Daoy (cell line): Measurements from ENCODE around the gene TOPORS. TPM values are rescaled to one million over a fixed set of nuclear protein-coding genes. Genes with fewer than 3 reads are reported as not detected.
"Not testable (repeated sequence)": the region's sequence is repeated elsewhere in the genome, so short reads cannot be mapped to it uniquely, and the experiment has no call there.

Experiments
- DNase-seq: peaks from one replicate; pipeline ENCODE4 v3.0.0-alpha.2; 2015; ENCODE audit warnings: low read depth
- total RNA-seq: library from RNA; depleted of rRNA; stranded (reverse); fragments of >200 nt; shearing (Covaris generic); gene quantifications from 2 replicates; pipeline ENCODE4 v1.2.3, GENCODE V29; 2014

TOPORS gene
- total RNA-seq, 1 experiment from 2014 or later: 31.2 TPM

DNA sequence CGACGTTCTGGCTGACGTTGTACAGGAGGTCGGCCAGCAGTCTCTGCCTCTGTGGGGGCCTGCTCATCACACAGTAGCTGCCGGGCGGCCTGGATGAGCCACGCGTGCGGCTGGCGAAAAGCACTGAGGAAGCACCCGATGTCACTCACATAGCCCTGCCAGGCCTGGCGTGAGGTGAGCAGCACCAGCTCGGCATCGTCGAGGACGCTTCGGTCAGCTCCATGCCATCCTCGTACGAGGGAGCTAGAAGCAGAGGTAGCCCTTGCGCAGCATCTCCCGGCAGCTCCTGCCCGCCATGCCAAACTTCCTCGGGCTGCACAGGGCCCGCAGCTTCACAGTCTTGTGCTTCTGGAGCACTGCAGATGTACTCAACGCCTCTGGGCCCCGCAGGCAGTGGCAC lies 14.4 kb upstream of the TOPORS start:
- no peak for DNase-seq

DNA sequence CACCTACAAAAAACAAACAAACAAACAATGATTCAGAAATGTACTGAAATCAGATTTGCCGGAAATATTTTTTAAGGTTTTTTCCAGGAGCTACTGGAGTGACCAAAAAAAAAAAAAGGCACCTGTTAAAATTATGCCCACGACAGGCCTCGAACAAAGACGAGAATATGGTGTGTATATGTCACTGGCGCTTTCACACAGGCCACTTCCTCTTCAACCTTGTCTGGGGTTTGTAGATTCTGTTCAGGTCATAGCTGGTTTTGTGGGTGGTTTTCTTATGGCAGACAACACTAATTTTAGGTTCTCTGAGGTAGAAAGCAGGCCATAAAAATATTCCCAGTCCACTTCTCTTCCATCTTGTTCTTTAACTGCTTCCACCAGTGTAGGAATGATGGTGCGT lies 13.6 kb upstream of the TOPORS start:
- no peak for DNase-seq

DNA sequence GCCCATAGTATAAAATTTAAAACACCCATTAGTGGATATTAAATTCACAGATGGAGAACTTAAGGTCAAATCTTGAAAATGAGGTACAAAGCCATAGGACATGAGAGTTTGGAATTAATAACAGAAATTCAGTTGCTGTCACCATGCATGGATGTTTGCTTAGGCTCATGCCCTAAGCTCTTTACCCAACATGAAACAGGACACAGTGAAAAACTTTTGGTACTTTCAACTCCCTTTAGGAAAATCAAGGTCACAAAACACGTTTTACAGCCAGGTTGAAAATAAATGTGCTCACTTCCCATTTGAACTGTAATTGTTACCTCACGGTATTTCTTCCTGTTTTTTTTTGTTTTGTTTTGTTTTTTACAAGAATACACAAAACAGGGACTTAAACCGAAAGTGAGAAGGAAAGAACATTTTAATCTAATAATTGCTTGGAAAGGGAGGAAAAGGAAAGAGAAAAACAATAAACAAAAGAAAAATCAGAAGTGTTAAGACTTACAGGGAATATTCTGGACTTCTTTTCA lies 6.1 kb upstream of the TOPORS start:
- DNase-seq: no peak

DNA sequence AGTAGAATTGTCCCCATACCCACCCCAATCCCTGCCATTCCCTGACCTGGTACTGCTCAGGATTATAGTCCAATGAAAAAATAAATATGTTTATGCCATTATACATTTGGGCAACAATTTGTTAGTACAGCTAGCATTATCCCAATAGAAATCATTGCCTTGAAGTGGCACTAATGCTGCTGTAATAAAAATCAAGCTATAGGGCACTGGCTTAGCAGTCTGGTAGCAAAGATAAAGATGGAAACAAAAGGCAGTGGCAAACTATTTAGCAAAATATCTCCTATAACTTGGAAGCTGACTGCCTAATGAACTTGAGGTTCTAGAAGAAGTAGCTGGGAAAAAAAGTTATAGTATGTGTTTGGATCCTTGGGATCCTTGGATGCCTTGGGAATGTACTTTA lies 2.2 kb upstream of the TOPORS start:
- DNase-seq: no peak

DNA sequence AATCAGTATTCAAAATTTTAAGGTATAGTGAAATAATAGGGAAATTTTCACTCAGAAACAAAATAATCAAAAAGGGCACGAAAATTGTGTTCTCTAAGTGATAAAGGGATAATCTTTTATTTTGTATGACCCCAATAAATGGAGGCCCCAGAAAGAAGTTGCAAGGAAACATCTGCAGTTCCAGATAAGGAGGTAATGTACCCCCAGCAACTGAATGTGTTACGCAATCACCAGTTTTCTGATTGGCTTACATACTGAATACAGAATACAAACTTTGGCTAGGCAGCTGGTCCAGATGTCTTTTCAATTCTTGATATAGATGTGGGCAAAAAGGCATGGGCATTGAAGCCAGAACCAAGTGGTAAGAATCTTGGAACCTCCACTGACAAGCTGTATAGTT lies 1.7 kb upstream of the TOPORS start:
- no peak for DNase-seq

DNA sequence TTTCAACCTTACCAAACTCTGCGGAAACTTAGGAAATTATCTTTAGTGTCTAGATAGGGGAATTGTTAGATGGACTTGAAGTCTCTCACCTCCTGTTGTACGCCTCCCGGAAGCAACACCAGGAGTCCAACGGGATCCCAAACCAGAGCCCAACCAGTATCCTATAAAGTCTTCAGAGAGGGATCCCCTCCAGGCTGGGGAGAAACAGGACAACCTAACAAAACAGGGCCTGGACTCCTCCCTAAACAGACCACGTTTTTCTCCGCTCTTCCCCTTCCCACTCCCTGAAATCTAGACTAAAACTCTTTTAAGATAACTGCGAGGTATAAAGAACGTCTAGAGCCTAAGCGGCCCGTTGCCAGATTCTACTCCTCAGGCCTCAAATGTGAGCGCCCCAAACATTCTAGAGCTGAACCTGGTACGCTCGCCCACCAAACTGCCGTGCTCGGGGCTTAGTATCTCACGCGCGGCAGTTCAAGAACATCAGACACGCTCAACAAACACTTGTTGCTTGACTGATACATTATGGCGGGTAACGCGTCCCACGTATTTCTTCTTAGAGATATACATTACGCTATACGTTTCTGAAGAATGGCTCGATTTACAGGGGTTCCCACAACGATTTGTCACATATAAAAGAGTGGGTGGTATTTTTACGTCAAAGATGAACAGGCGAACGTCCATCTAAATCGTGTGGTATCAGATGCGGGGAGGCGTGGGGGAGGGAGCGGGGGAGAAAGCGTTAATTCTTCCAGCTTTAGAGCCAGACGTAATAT lies 922 bp downstream of the TOPORS start:
- peak; percentile 64 for DNase-seq

DNA sequence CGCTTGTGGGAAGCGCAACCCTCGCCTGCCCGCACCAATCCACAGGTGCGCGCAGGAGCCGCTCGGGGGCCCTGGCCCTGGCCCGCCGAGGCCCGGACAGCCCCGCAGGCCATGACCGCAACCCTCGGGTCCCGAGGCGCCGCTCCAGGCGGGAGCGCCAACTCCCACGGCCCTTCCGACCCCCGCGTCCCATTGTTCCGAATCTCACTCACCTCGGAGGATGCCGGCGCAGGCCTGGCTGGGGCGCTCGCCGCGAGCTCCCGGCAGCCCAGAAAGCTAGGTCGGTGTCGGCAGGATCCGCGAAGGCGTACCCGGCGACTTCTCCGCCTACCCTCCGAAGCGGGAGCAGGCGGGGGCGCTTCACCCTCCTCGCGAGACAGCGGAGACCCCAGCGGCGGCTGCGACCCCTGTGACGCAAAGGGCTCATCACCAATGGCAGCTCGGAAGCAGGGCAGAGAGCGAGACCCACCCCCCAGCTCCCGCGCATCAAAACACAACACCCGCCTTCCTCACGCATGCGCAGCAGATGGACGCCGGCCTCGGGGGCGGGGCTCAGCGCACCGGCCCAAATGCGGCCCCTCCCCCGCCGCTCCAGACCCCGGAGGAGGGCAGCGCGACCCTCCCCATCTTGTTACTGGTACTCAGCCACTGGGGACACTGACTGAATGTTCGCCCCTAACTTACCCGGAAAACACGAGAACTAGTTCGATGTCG lies 1.7 kb downstream of the TOPORS start:
- DNase-seq: peak; percentile 94

DNA sequence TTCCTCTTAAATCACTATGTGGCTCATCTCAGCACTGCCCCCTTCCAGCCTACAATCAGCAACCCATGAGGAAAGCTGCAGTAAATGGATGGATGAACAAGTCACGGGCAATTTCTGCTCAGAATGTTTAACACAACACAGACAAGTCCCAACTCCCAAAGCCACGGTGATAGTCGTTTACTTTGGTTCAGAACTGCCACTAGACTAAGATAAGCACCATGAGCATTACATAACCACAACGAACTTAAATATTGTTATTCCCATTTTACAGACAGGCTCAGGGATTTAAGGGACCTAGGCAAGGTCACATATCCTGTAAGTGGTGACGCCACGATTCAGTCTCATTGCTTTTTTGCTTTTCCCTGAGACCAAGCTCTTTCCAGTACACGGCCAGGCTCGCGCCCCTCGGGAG lies 2.2 kb downstream of the TOPORS start:
- DNase-seq: peak; percentile 22

DNA sequence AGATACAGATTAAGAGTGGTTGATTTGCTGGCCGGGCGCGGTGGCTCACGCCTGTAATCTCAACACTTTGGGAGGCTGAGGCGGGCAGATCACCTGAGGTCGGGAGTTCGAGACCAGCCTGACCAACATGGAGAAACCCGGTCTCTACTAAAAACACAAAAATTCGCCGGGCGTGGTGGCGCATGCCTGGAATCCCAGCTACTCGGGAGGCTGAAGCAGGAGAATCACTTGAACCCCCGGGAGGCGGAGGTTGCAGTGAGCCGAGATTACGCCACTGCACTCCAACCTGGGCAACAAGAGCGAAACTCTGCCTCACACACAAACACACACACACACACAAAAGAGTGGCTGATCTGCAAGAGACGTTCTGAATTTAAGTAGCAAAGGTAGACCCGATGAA lies 4.2 kb downstream of the TOPORS start:
- not testable (repeated sequence) for DNase-seq

DNA sequence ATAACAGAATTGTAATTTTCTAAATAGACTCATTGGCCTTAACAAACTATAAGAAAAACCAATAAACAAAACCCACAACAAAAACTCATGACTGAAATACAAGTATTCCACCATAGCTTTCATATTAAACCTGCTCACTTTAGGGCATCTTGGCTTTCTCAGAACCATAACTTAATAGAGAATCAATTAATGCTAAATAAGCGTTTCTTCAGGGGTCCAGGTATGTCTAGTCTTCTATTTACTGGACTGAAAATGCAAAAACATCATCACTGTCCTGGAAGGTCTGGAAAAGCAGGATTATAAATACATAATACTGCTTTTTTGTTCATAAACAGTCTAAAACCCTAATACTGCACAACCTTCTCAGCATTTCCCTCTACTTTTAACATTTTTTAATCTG lies 6.5 kb downstream of the TOPORS start:
- DNase-seq: no peak

DNA sequence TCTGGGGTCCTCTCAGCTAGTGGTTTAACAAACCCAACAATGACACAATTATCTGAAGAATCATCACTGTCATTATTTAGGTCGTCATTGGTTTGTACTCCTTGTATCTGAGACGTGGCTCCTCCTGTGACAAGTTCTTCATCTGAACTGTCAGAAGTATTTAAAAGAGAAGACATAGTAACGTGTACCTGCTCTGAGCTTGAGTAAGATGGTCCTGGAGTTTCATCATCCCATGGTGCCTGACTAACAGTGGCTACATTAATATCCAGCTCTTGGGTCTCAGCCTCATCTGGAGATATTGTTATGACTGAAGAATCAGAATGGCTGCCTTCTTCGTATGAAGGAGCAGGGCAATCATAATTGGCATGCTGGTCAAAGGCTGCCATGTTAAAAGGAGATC lies 9.3 kb downstream of the TOPORS start:
- DNase-seq: no peak

DNA sequence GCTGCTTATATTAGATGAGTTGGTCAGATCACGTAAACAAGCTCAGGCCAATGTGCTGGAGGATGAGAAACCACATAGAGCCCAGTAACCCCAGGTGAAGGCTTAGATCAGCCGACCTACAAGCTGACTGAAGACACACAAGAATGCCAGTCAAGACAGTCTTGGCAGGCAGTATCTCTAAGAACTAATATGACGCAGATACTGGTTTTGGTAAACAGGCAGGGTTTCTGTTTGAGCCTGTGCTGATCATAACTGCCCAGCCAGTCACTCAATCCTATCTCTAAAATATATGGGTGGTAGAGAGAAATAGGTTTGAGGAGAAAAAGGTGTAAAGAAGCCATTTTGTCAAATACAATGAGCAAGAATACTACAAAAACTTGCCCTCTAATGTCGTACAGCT lies 18.6 kb downstream of the TOPORS start:
- no peak for DNase-seq

DNA sequence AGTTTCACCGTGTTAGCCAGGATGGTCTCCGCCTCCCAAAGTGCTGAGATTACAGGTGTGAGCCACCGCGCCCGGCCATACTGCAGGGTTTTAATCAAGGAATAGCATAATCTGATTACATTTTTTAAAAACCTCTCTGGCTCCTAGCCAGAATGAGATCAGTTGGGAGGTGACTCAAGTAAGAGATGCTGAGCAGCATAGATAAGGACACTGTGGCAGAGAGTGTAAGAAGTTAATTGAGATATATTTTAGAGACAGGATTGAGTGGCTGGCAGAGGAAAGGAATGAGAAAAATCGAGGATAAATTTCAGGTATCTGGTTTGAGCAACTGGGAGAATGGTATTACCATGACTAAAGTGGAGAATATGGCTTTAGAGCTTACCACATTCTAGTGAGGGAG lies 19.1 kb downstream of the TOPORS start:
- DNase-seq: no peak

DNA sequence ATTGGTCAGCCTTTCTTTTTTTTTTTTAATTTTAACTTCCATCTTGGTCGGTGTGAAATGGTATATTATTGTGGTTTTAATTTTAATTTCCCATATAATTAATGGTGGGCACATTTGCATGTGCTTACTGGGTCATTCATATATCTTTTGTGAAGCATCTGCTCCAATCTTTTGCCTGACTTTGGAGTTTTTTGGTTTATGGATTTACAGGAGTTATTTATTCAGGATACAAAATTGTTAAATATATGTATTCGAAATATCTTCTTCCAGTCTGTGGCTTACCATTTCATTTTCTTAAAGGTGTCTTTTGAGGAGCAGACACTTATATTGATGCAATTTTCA lies 25.7 kb downstream of the TOPORS start:
- DNase-seq: no peak

DNA sequence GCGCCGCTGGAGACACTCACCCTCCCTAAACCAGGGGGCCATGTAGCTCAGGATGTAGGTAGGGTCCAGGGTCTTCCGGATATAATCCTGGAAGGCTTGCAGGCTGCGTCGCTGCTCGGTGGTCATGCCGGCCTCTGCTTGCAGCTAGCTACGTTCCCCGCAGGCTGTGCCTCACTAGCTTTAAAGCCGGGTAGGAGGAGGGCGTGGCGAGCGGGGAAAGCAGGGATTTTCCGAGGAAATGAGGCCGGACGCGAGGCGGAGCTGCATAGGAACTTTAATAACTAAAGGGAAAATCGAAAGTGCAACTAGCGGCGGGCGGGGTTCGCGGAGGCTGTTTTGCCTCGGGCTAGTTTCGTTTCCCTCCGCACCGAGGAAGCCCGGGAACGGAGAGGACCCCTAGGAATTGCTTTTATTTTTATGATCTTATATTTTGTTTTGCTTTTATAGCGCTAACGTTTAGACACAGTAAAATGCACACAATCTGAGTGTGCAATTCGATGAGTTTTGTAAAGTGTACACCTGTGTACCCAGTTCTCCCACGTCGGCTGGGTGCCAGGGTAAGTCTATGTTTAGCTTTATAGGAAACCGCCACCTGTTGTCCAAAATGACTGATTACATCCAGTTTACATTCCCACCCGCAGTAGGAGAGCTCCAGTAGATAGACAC lies 26.2 kb downstream of the TOPORS start, which contains the start of gene RIGI:
TSS of gene RIGI (minus strand) at position 156 of the 666 bp plus-strand sequence. CDS start at position 126, 30 bp downstream.
- DNase-seq: peak; percentile 97

DNA sequence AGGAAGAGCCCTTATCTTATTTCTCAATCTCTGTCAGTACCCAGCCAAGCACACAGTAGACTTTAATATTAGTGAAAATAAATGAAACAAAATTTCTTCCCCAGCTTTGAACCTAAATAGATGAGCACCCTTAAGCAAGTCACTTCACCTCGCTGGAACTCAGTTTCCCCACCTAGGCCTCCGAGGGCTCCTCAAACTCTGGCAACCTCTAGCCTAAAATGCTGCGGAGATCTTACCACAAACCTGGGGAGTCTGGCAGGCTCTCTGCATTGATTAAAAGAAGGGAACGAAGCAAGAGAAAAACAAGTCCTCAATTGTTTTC lies 26.7 kb downstream of the TOPORS start:
- no peak for DNase-seq

DNA sequence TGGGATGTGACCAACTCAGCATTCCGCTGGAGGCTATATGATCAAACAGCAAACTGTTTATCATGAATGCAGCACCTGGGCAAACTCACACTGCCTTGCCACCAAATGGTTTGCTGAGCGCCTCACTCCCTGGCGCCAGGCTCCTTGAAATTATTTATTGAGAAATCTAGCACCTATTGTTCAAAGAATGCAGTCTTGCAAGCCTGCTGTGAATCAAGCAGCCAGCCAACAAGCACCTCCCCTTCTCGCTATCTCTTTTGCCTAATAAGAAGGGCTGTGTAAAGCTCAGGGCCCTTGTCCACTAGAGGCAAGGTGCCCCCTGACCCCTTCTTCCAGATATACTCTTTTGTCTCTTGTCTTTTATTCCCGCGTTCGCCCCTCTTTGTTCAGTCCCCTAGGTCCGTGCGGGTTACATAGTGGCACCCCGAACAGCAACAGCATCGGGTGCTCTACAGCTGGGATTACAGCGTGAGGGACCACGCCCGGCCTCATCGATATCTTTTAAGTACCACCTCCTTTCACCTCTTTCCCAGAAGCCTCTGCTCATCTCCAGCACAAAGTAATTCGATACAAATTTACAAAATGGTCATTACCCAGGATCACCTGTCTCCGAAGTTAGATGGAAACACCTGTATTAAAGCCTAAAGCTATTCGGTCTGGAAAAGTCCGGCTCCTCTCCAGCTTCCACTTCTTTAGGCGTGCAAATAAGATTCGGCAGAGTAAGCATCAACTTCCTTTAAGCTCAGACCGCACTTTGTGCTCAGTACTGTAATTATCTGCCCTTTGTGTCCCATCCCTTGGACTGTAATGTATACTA lies 27.3 kb downstream of the TOPORS start:
- DNase-seq: peak; percentile 29

DNA sequence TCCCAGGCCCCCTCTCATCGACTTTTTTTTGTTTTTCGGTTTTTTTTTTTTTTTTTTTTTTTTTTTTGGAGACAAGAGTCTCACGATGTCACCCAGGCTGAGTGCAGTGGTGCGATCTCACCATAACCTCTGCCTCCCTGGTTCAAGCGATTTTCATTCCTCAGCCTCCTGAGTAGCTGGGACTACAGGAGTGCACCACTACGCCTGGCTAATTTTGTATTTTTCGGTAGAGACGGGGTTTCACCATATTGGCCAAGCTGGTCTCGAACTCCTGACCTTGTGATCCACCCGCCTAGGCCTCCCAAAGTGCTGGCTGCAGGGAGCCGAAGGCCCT lies 27.9 kb downstream of the TOPORS start:
- not testable (repeated sequence) for DNase-seq

DNA sequence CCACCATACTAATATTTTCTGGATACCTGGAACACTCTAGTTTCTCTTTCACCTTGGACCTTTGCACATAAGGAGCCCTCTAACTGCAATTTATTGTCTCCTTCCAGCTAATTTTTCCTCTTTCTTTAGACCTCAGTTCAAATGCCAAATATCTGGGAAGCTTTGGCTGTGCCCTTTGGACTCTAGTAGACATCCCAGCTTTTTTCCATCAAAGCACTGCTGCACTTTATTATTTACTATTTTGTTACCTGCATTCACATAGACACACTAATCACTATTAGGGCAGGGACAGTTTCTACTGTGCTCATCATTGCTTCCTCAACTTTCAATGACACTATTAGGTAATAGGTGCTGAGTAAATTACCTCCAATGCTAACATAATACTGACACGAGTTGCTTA lies 28.5 kb downstream of the TOPORS start:
- DNase-seq: no peak

DNA sequence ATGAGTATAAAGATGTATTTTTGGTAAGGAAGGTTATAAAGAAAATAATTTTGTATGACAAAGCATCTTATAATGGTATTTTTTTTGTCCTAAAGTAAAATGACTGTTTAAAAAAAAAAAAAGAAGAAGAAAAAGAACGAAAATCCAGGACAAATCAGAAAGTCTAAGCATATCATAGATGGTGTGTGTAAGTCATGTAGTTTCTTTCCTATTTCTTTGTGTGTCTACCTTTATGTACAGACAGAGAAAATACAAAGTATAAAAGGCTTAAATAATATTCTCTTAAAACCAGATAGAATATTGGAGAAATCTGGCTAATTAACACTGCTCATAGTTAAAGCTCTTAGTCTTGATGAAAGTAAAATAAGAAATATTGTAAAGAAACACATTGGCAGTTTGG lies 34.1 kb downstream of the TOPORS start:
- DNase-seq: no peak

DNA sequence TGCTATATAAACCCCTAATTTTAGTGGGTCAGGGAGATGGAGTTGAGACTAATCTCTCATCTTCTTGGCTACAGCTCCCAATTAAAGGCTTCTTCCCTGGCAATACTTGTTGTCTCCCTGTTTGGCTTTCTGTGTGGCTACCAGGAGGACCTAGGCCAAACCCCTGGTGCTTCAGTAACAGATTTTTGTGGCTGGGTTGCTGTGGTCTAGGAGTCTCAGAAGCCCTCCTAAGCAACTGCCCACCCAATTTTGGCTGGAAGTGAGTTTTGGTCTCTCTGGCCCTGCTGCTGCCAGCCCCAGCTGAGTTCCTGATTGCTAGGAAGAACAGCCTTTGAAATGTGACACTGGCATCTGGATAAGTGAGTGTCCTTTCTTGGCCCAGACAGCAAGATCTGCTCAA lies 36.1 kb downstream of the TOPORS start:
- no peak for DNase-seq

DNA sequence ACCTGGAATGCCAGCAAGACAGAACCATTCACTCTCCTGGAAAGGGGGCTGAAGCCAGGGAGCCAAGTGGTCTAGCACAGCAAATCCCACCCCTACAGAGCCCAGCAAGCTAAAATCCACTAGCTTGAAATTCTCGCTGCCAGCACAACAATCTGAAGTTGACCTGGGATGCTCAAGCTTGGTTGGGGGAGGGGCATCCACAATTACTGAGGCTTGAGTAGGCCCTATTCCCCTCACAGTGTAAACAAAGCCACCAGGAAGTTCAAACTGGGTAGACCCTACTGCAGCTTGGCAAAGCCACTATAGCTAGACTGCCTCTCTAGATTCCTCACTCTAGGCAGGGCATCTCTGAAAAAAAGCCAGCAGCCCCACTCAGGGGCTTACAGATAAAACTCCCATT lies 43.7 kb downstream of the TOPORS start:
- no peak for DNase-seq
